HEK293T (cell line): Measurements from ENCODE around the gene KRT79.

Source experiments
- ARNT ChIP-seq: fragments of 450-650 bp; IDR thresholded peaks from 2 replicates; pipeline ENCODE4 v1.6.1; 2017; ENCODE audit warnings: mild to moderate bottlenecking
- FOXM1 ChIP-seq: fragments of 450-650 bp; IDR thresholded peaks from 2 replicates; pipeline ENCODE4 v1.6.1; 2017; ENCODE audit warnings: mild to moderate bottlenecking, borderline replicate concordance

GRCh38 chr12:52879394-52880351 lies 45.6 kb upstream of the KRT79 start:
- TF ChIP-seq ARNT (no peak), FOXM1 (no peak)
